Osteoblast (primary cell): ENCODE data around the gene CT47A7. TPM values are rescaled to one million over a fixed set of nuclear protein-coding genes. Genes with fewer than 3 reads are reported as not detected.
"Not testable (repeated sequence)": the region's sequence is repeated elsewhere in the genome, so short reads cannot be mapped to it uniquely, and the experiment has no call there.

Experiments used
- DNase-seq: peaks from one replicate; pipeline ENCODE4 v3.0.0; 2011; ENCODE audit warnings: low spot score, mixed read lengths; ENCODE audit not compliant: insufficient read length; ENCODE audit errors: missing footprints
- H2AFZ ChIP-seq: 2 replicates; pipeline ENCODE4 v1.6.0; 2011; ENCODE audit warnings: mild to moderate bottlenecking, low read length
- H3K27ac ChIP-seq: 2 replicates; pipeline ENCODE4 v1.5.1; 2011; ENCODE audit warnings: mild to moderate bottlenecking, low read depth, low read length, moderate library complexity
- H3K27me3 ChIP-seq: 2 replicates; pipeline ENCODE4 v1.6.0; 2012; ENCODE audit warnings: mild to moderate bottlenecking, control low read depth, inconsistent platforms, low read length, moderate library complexity; ENCODE audit not compliant: insufficient read depth
- H3K36me3 ChIP-seq: 2 replicates; pipeline ENCODE4 v1.5.1; 2011; ENCODE audit warnings: mild to moderate bottlenecking, low read length, control low read depth, moderate library complexity; ENCODE audit not compliant: insufficient read depth
- H3K4me1 ChIP-seq: 2 replicates; pipeline ENCODE4 v1.5.1; 2011; ENCODE audit warnings: mild to moderate bottlenecking, low read length, control low read depth, moderate library complexity; ENCODE audit not compliant: insufficient read depth
- H3K4me2 ChIP-seq: 2 replicates; pipeline ENCODE4 v1.6.0; 2011; ENCODE audit warnings: mild to moderate bottlenecking, low read length; ENCODE audit not compliant: insufficient read depth
- H3K4me3 ChIP-seq: fragments of 200-600 bp; sonication (generic); 3 replicates; pipeline ENCODE4 v1.5.1; 2012; ENCODE audit warnings: mild to moderate bottlenecking, low read length, inconsistent platforms; ENCODE audit not compliant: insufficient read depth
- H3K79me2 ChIP-seq: 2 replicates; pipeline ENCODE4 v1.6.0; 2012; ENCODE audit warnings: mild to moderate bottlenecking, low read length, control low read depth, inconsistent platforms; ENCODE audit not compliant: insufficient read depth
- H3K9me3 ChIP-seq: 2 replicates; pipeline ENCODE4 v1.5.1; 2011; ENCODE audit warnings: low read depth, low read length, control low read depth
- H4K20me1 ChIP-seq: 2 replicates; pipeline ENCODE4 v1.6.0; 2012; ENCODE audit warnings: mild to moderate bottlenecking, low read length, control low read depth; ENCODE audit not compliant: insufficient read depth
- small RNA-seq: library from RNA; depleted of rRNA; stranded (forward); fragments of <200 nt; gene quantifications from one replicate; pipeline ENCODE3, GENCODE V24; 2012
- total RNA-seq: library from RNA; depleted of rRNA; stranded (reverse); fragments of >200 nt; gene quantifications from 2 replicates; pipeline ENCODE4 v1.2.3, GENCODE V29; 2012
- TF ChIP-seq, protein P1 (sequence below): IDR thresholded peaks from 2 replicates; pipeline ENCODE4 v1.5.1; 2011; ENCODE audit warnings: mild to moderate bottlenecking, low read depth, low read length, moderate library complexity; ENCODE audit errors: extremely low read depth

CT47A7 gene
- total RNA-seq: not detected in 2 replicates

DNA sequence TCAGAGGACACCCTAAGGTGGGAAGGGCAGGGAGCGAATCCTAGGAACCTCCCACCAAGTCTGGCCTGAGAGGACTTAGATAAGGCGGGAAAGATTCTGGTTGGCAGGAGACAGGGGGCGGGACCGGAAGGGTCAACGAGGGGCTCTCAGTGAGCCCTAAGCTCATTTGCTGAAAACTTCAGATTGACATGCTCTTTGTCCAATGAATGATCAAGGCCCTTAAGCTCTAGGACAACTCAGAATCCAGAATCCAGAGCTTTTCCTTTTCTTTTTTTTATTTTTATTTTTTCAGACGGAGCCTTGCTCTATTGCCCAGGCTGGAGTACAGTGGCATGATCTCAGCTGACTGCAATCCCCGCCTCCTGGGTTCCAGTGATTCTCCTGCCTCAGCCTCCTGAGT is at the start of gene CT47A7:
CT47A7 (minus strand) TSS at position 101 of the 400 bp plus-strand sequence. CDS start 255 bp downstream, outside the sequence.
- H3K9me3 ChIP-seq, H3K4me1 ChIP-seq, H3K4me3 ChIP-seq, H3K36me3 ChIP-seq, H2AFZ ChIP-seq, H3K27ac ChIP-seq, DNase-seq, H3K27me3 ChIP-seq, H4K20me1 ChIP-seq, H3K4me2 ChIP-seq, H3K79me2 ChIP-seq: not testable (repeated sequence)

DNA sequence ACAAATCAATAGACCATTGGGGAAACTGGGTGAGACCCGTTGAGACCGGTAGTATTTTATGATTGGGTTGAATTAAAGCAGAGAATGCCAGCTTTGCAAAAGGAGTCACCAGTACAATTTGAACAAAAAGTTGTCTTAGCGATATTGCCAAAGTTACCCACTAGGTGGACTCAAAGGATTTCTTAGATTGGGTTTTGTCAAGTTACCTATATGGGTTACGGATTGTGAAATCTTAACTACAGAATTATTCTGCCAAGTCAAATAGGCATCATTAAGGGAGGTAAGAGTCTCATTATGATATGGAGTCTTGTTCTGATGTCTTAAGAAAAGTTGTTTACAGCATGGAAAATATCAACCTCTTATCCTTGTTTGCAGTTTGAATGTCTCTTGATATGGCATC is 44.2 kb upstream of the CT47A7 start:
- H4K20me1 ChIP-seq: no peaks in the 10 kb centered on the region
- H3K4me2 ChIP-seq: no peak overlapping the region
- no peaks in the 10 kb centered on the region for H3K27me3 ChIP-seq
- H3K4me3 ChIP-seq: no peak overlapping the region
- TF ChIP-seq, protein P1, sequence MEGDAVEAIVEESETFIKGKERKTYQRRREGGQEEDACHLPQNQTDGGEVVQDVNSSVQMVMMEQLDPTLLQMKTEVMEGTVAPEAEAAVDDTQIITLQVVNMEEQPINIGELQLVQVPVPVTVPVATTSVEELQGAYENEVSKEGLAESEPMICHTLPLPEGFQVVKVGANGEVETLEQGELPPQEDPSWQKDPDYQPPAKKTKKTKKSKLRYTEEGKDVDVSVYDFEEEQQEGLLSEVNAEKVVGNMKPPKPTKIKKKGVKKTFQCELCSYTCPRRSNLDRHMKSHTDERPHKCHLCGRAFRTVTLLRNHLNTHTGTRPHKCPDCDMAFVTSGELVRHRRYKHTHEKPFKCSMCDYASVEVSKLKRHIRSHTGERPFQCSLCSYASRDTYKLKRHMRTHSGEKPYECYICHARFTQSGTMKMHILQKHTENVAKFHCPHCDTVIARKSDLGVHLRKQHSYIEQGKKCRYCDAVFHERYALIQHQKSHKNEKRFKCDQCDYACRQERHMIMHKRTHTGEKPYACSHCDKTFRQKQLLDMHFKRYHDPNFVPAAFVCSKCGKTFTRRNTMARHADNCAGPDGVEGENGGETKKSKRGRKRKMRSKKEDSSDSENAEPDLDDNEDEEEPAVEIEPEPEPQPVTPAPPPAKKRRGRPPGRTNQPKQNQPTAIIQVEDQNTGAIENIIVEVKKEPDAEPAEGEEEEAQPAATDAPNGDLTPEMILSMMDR: peak; percentile 13
- no peaks in the 10 kb centered on the region for H3K36me3 ChIP-seq
- DNase-seq: no peak
- H3K79me2 ChIP-seq: no peaks in the 10 kb centered on the region
- H2AFZ ChIP-seq: no peak overlapping the region
- H3K4me1 ChIP-seq: no peaks in the 10 kb centered on the region
- no peak overlapping the region for H3K27ac ChIP-seq
- no peaks in the 10 kb centered on the region for H3K9me3 ChIP-seq

DNA sequence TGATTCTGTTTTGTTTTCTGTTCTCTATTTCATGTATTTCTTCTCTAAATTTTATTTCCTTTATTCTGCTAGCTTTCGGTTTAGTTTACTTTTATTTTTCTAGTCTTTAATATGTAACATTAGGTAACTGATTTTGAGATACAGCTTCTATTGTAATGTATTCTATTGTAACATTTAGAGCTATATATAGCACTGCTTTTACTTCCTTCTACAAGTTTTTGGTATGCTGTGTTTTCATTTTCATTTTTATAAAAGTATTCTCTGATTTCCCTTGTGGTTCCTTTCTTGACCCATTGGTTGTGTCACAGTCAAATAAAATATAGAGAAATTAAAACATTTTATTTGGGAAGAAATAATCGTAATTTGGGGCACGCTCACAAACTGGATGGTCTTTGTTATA is 43.0 kb upstream of the CT47A7 start:
- no peaks in the 10 kb centered on the region for H3K27me3 ChIP-seq
- TF ChIP-seq, protein P1: no peak
- no peak overlapping the region for H3K4me3 ChIP-seq
- no peak overlapping the region for H3K27ac ChIP-seq
- no peaks in the 10 kb centered on the region for H3K79me2 ChIP-seq
- DNase-seq: no peak
- no peaks in the 10 kb centered on the region for H3K4me1 ChIP-seq
- H3K36me3 ChIP-seq: no peaks in the 10 kb centered on the region
- H2AFZ ChIP-seq: no peak overlapping the region
- no peak overlapping the region for H3K4me2 ChIP-seq
- H3K9me3 ChIP-seq: no peaks in the 10 kb centered on the region
- no peaks in the 10 kb centered on the region for H4K20me1 ChIP-seq

DNA sequence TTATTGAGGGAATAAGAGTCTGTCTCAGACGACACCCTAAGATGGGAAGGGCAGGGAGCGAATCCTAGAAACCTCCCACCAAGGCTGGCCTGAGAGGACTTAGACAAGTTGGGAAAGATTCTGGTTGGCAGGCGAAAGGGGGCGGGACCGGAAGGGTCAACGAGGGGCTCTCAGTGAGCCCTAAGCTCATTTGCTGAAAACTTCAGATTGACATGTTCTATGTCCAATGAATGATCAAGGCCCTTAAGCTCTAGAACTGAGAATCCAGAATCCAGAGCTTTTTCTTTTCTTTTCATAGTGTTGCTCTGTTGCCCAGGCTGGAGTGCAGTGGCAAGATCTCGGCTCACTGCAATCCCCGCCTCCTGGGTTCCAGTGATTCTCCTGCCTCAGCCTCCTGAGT is 29.3 kb upstream of the CT47A7 start, which contains the start of gene CT47A1:
CT47A1 (minus strand) TSS at position 101 of the 400 bp plus-strand sequence. CDS start 231 bp downstream, outside the sequence.
- not testable (repeated sequence) for H3K4me1 ChIP-seq, H3K36me3 ChIP-seq, H3K79me2 ChIP-seq, H3K4me3 ChIP-seq, H2AFZ ChIP-seq, H3K27me3 ChIP-seq, H3K9me3 ChIP-seq, H4K20me1 ChIP-seq, H3K4me2 ChIP-seq, H3K27ac ChIP-seq, DNase-seq

Small RNA genes within 50 kb of the gene (small RNA-seq; reads per million reads assigned to genes)
- gene AL670379.1 (not detected), gene AL670379.10 (not detected), gene AL670379.11 (not detected), gene AL670379.12 (not detected), gene AL670379.2 (not detected), gene AL670379.3 (not detected), gene AL670379.4 (not detected), gene AL670379.5 (not detected), gene AL670379.6 (not detected), gene AL670379.7 (not detected), gene AL670379.8 (not detected), gene AL670379.9 (not detected)

Other genes starting within 250 kb of the CT47A7 start
- not detected in 2 replicates for gene CT47B1, start 80.7 kb downstream of the CT47A7 start, total RNA-seq
- gene CT47A11, start 19.4 kb downstream of the CT47A7 start, total RNA-seq: not detected in 2 replicates
- gene CT47A10, start 14.6 kb downstream of the CT47A7 start, total RNA-seq: not detected in 2 replicates
- not detected in 2 replicates for gene CT47A9, start 9.7 kb downstream of the CT47A7 start, total RNA-seq
- gene CT47A8, start 4.9 kb downstream of the CT47A7 start, total RNA-seq: not detected in 2 replicates
- gene CT47A6, start 4.9 kb upstream of the CT47A7 start, total RNA-seq: not detected in 2 replicates
- not detected in 2 replicates for gene CT47A5, start 9.7 kb upstream of the CT47A7 start, total RNA-seq
- gene CT47A4, start 14.6 kb upstream of the CT47A7 start, total RNA-seq: not detected in 2 replicates
- gene CT47A3, start 19.5 kb upstream of the CT47A7 start, total RNA-seq: not detected in 2 replicates
- gene CT47A2, start 24.3 kb upstream of the CT47A7 start, total RNA-seq: not detected in 2 replicates
- not detected in 2 replicates for gene CT47A1, start 29.2 kb upstream of the CT47A7 start, total RNA-seq
- 1.2 and 1.8 TPM in 2 replicates for gene GLUD2, start 91.0 kb upstream of the CT47A7 start, total RNA-seq